K562 (cell line): ENCODE data around the gene SPPL3.

ENCODE experiments used
- ADNP ChIP-seq: fragments of 200-800 bp; sonication (Bioruptor generic); IDR thresholded peaks from 2 replicates; pipeline ENCODE4 v1.6.1; 2016; ENCODE audit warnings: missing genetic modification characterization, missing compliant biosample characterization
- CBX5 ChIP-seq: IDR thresholded peaks from 2 replicates; pipeline ENCODE4 v1.6.1; 2014; ENCODE audit warnings: low read depth, borderline replicate concordance
- COPS2 ChIP-seq: fragments of 450-650 bp; conservative IDR thresholded peaks from 2 replicates; pipeline ENCODE4 v1.6.1; 2016; ENCODE audit warnings: mild to moderate bottlenecking, moderate library complexity
- CTCF ChIP-seq, 3 experiments: IDR thresholded peaks in 2 of 3; conservative IDR thresholded peaks in 1 of 3; 2 replicates each; pipeline ENCODE4 v1.5.1; 2011 to 2012; ENCODE audit warnings: low read length in 3 of 3, mild to moderate bottlenecking in 3 of 3, control low read depth in 2 of 3, improper control_type of control experiment in 1 of 3, inconsistent platforms in 1 of 3, low read depth in 1 of 3, mixed read lengths in 1 of 3, moderate library complexity in 1 of 3; ENCODE audit not compliant: insufficient read depth in 2 of 3
- MAX ChIP-seq: sonication (generic); formaldehyde crosslinking; IDR thresholded peaks from 2 replicates; pipeline ENCODE4 v1.9.0; 2022; ENCODE audit warnings: mild to moderate bottlenecking, missing genetic modification reagents
- NRF1 ChIP-seq, 2 experiments: fragments of 450-650 bp; IDR thresholded peaks in 1 of 2; conservative IDR thresholded peaks in 1 of 2; 2 replicates each; pipeline ENCODE4 v1.6.1; 2014; ENCODE audit warnings: mild to moderate bottlenecking in 2 of 2
- RFX1 ChIP-seq: fragments of 450-650 bp; IDR thresholded peaks from 2 replicates; pipeline ENCODE4 v1.6.1; 2016; ENCODE audit warnings: mild to moderate bottlenecking, moderate library complexity
- SIN3B ChIP-seq: fragments of 450-650 bp; IDR thresholded peaks from 2 replicates; pipeline ENCODE4 v1.6.1; 2017; ENCODE audit warnings: low read depth, mild to moderate bottlenecking, moderate library complexity
- ZFP36 ChIP-seq: fragments of 150-350 bp; IDR thresholded peaks from 2 replicates; pipeline ENCODE4 v1.6.1; 2018; ENCODE audit warnings: low read length, low read depth; ENCODE audit not compliant: partially characterized antibody
- ZNF232 ChIP-seq: sonication (generic); formaldehyde crosslinking; IDR thresholded peaks from 2 replicates; pipeline ENCODE4 v1.8.0; 2022; ENCODE audit warnings: mild to moderate bottlenecking, missing genetic modification reagents

GRCh38 chr12:120813588-120814153 is 90.5 kb downstream of the SPPL3 start:
- TF ChIP-seq ADNP (tag) (no peak), CTCF (IDR thresholded peaks at IDR 0.05 in 2 of 3, conservative IDR thresholded peaks at IDR 0.05 in 1 of 3; ENCODE audit: insufficient read depth in 2 of 3, low read depth in 1 of 3, low read length in 3 of 3) (no peak), ZFP36 (no peak), MAX (no peak), RFX1 (no peak), SIN3B (no peak), ZNF232 (CRISPR knock-in tag) (no peak), NRF1 (conservative IDR thresholded peaks at IDR 0.05 in 1 of 2, IDR thresholded peaks at IDR 0.05 in 1 of 2) (no peak), COPS2 (no peak), CBX5 (no peak)
